Measurements from ENCODE around the gene ZNF525.

Gene ZNF525

DNA sequence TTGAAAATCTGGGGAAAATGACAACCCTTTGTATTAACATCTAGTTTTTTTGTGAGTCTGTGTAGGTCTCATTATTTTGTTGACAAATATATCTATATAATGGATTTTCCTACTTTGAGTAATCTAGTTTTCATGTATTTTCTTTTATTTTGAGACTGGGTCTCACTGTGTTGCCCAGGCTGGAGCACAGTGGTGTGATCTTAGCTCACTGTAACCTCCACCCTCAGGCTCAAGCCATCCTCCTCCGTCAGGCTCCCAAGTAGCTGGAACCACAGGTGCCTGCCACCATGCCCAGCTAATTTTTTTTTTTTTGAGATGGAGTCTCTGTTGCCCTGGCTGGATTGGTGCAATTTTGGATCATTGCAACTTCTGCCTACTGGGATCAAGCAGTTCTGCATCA is 9.2 kb downstream of the ZNF525 start:
- no peaks in the 10 kb centered on the region for H3K9me3 ChIP-seq (ENCODE audit: insufficient read depth, low read depth, low read length)
- no peaks in the 10 kb centered on the region for H4K20me1 ChIP-seq (ENCODE audit: insufficient read depth, low read length, poor library complexity, severe bottlenecking)

GRCh38 chr19:53381376-53381775 is 15.9 kb downstream of the ZNF525 start:
- Histone ChIP-seq H3K4me3 (ENCODE audit: low read length, poor library complexity, severe bottlenecking) (no peak overlapping the region), H3K9me2 (replicated peaks; ENCODE audit: low read depth, low read length) (no peaks in the 10 kb centered on the region), H3F3A (ENCODE audit: low read depth) (no peaks in the 10 kb centered on the region), H3K27me3 (ENCODE audit: insufficient read depth, low read length, poor library complexity, severe bottlenecking) (no peaks in the 10 kb centered on the region), H3K4me2 (ENCODE audit: low read depth, low read length, poor library complexity, severe bottlenecking) (no peak overlapping the region), H3K4me1 (ENCODE audit: insufficient read depth, low read length, poor library complexity, severe bottlenecking) (no peaks in the 10 kb centered on the region), H3K9ac (ENCODE audit: low read depth, low read length, poor library complexity, severe bottlenecking) (no peak overlapping the region), H3K79me2 (ENCODE audit: insufficient read depth, low read length) (no peaks in the 10 kb centered on the region), H3K36me3 (ENCODE audit: insufficient read depth, low read length) (peaks cover 32% of the 10 kb centered on the region), H2AFZ (ENCODE audit: low read length) (no peak overlapping the region), H4K20me1 (ENCODE audit: insufficient read depth, low read length, poor library complexity, severe bottlenecking) (no peaks in the 10 kb centered on the region), H3K9me3 (ENCODE audit: insufficient read depth, low read depth, low read length) (peaks cover 22% of the 10 kb centered on the region; the same call in 1 of the 2 replicates)
- TF ChIP-seq, protein P1, sequence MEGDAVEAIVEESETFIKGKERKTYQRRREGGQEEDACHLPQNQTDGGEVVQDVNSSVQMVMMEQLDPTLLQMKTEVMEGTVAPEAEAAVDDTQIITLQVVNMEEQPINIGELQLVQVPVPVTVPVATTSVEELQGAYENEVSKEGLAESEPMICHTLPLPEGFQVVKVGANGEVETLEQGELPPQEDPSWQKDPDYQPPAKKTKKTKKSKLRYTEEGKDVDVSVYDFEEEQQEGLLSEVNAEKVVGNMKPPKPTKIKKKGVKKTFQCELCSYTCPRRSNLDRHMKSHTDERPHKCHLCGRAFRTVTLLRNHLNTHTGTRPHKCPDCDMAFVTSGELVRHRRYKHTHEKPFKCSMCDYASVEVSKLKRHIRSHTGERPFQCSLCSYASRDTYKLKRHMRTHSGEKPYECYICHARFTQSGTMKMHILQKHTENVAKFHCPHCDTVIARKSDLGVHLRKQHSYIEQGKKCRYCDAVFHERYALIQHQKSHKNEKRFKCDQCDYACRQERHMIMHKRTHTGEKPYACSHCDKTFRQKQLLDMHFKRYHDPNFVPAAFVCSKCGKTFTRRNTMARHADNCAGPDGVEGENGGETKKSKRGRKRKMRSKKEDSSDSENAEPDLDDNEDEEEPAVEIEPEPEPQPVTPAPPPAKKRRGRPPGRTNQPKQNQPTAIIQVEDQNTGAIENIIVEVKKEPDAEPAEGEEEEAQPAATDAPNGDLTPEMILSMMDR (conservative IDR thresholded peaks at IDR 0.05; ENCODE audit: low read length) = no peak
- TF ChIP-seq EZH2phosphoT487 (IDR thresholded peaks at IDR 0.05; ENCODE audit: borderline replicate concordance) = no peak

More for the DNA sequence above, 9.2 kb downstream of the ZNF525 start:
- H3K4me1 ChIP-seq (ENCODE audit: insufficient read depth, low read length, poor library complexity, severe bottlenecking) = no peaks in the 10 kb centered on the region
- no peaks in the 10 kb centered on the region for H3K27me3 ChIP-seq (ENCODE audit: insufficient read depth, low read length, poor library complexity, severe bottlenecking)
- H3K4me3 ChIP-seq (ENCODE audit: low read length, poor library complexity, severe bottlenecking) = no peak overlapping the region
- H3K9me2 ChIP-seq (replicated peaks; ENCODE audit: low read depth, low read length) = no peaks in the 10 kb centered on the region
- no peak overlapping the region for H3K4me2 ChIP-seq (ENCODE audit: low read depth, low read length, poor library complexity, severe bottlenecking)
- H3K79me2 ChIP-seq (ENCODE audit: insufficient read depth, low read length) = no peaks in the 10 kb centered on the region
- H3K36me3 ChIP-seq (ENCODE audit: insufficient read depth, low read length) = peaks cover 11% of the 10 kb centered on the region; the same call in 1 of the 2 replicates
- TF ChIP-seq EZH2phosphoT487 (IDR thresholded peaks at IDR 0.05; ENCODE audit: borderline replicate concordance) = no peak
- TF ChIP-seq, protein P1 (conservative IDR thresholded peaks at IDR 0.05; ENCODE audit: low read length) = no peak
- no peak overlapping the region for H2AFZ ChIP-seq (ENCODE audit: low read length)
- no peak overlapping the region for H3K9ac ChIP-seq (ENCODE audit: low read depth, low read length, poor library complexity, severe bottlenecking)
- H3F3A ChIP-seq (ENCODE audit: low read depth) = no peaks in the 10 kb centered on the region

- H3K4me2 ChIP-seq (ENCODE audit: low read depth, low read length, poor library complexity, severe bottlenecking) = no peak overlapping the region
- H2AFZ ChIP-seq (ENCODE audit: low read length) = no peak overlapping the region
- no peak overlapping the region for H3K4me3 ChIP-seq (ENCODE audit: low read length, poor library complexity, severe bottlenecking)
- peaks cover under 1% of the 10 kb centered on the region; the same call in 1 of the 2 replicates for H3K9me3 ChIP-seq (ENCODE audit: insufficient read depth, low read depth, low read length)
- no peaks in the 10 kb centered on the region for H4K20me1 ChIP-seq (ENCODE audit: insufficient read depth, low read length, poor library complexity, severe bottlenecking)
- H3K36me3 ChIP-seq (ENCODE audit: insufficient read depth, low read length) = no peaks in the 10 kb centered on the region
- TF ChIP-seq EZH2phosphoT487 (IDR thresholded peaks at IDR 0.05; ENCODE audit: borderline replicate concordance) = no peak
- TF ChIP-seq, protein P1 (conservative IDR thresholded peaks at IDR 0.05; ENCODE audit: low read length) = no peak
- no peaks in the 10 kb centered on the region for H3K9me2 ChIP-seq (replicated peaks; ENCODE audit: low read depth, low read length)
- no peaks in the 10 kb centered on the region for H3K79me2 ChIP-seq (ENCODE audit: insufficient read depth, low read length)
- no peaks in the 10 kb centered on the region for H3F3A ChIP-seq (ENCODE audit: low read depth)
- H3K4me1 ChIP-seq (ENCODE audit: insufficient read depth, low read length, poor library complexity, severe bottlenecking) = no peaks in the 10 kb centered on the region
- no peak overlapping the region for H3K9ac ChIP-seq (ENCODE audit: low read depth, low read length, poor library complexity, severe bottlenecking)
- no peaks in the 10 kb centered on the region for H3K27me3 ChIP-seq (ENCODE audit: insufficient read depth, low read length, poor library complexity, severe bottlenecking)
These were observed 22.7 kb downstream of the ZNF525 start for GRCh38 chr19:53388168-53388567.

All from Loucy (cell line).